SK-N-MC (cell line): ENCODE measurements around the gene BTN3A1.

ENCODE experiments used
- EZH2 ChIP-seq: fragments of 200-600 bp; sonication (generic); IDR thresholded peaks from one replicate; pipeline ENCODE4 v1.6.1; 2017; ENCODE audit warnings: antibody characterized with exemption
- POLR2AphosphoS5 ChIP-seq: IDR thresholded peaks from 2 replicates; pipeline ENCODE4 v1.6.1; 2012; ENCODE audit warnings: mild to moderate bottlenecking, low read depth, low read length, borderline replicate concordance

DNA sequence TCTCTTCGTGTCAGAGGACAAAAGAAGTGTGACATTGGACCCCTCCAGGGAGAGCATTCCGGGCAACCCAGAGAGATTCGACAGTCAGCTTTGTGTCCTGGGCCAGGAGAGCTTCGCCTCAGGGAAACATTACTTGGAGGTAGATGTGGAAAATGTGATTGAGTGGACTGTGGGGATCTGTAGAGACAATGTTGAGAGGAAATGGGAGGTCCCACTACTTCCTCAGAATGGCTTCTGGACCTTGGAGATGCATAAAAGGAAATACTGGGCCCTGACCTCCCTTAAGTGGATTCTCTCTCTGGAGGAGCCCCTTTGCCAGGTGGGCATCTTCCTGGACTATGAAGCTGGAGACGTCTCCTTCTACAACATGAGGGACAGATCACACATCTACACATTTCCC, 28.7 kb downstream of the BTN3A1 start:
- no peak for TF ChIP-seq EZH2
- no peak for TF ChIP-seq POLR2AphosphoS5
